ENCODE data around the gene USP15. TPM values are rescaled to one million over a fixed set of nuclear protein-coding genes. Genes with fewer than 3 reads are reported as not detected.

The USP15 gene
- total and polyA plus RNA-seq, 2 of the 4 experiments (the other 2 are of a cell fraction): 28.5 to 49.6 TPM

DNA sequence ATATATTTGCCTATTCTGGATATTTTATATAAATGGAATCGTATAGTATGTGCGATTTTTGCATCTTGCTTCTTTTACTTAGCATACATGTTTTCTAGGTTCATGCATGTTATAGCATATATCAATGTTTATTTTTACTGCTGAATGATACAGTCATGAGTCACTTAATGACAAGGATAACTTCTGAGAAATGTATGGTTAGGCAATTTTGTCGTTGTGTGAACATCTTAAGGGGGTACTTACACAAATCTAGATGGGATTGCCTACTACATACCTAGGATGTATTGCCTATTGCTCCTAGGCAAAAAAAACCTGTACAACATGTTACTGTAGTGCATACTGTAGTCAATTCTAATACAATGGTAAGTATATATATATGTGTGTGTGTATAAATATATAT, 8.8 kb downstream of the USP15 start:
- DNase-seq: peak; percentile 85
- H2AK9ac ChIP-seq (replicated peaks; ENCODE audit: low read depth, low read length, poor library complexity): no peak overlapping the region
- no peak overlapping the region for H2AFZ ChIP-seq (replicated peaks; ENCODE audit: low read length, poor library complexity)
- H4K91ac ChIP-seq (ENCODE audit: insufficient read depth, low read depth, low read length): no peak overlapping the region
- H3K4me3 ChIP-seq (ENCODE audit: insufficient read depth, low read depth, low read length): no peak overlapping the region
- H3K4me1 ChIP-seq (ENCODE audit: control insufficient read depth, insufficient read depth, low read length): peaks cover 11% of the 10 kb centered on the region
- no peaks in the 10 kb centered on the region for H3K27me3 ChIP-seq (ENCODE audit: control insufficient read depth, insufficient read depth, low read length)
- H3K9ac ChIP-seq (ENCODE audit: low read depth, low read length): no peak overlapping the region
- H3K79me1 ChIP-seq (ENCODE audit: low read depth in 1 of 2, low read length in 2 of 2): peaks cover 4 to 40% of the 10 kb centered on the region in 2 experiments
- in situ Hi-C loops (cut with MboI; ENCODE audit: low sequenced_read_pairs) (loop anchor here (10.0 kb wide), 1 partner anchor 526 kb away; no protein-coding TSS in a partner anchor), intact Hi-C loops (cut with micrococcal nuclease) (loop anchor here (10.0 kb wide), 2 partner anchors 126 to 526 kb away; no protein-coding TSS in a partner anchor), dilution Hi-C loops (cut with HindIII; ENCODE audit: low sequenced_read_pairs, unreplicated experiment) (no loop called here)
- CTCF ChIA-PET: no interaction called here
- no peak for TF ChIP-seq RFX5 (IDR thresholded peaks at IDR 0.05; ENCODE audit: low read depth, low read length)
- TF ChIP-seq BHLHE40 (IDR thresholded peaks at IDR 0.05; ENCODE audit: low read depth, low read length): no peak
- TF ChIP-seq CEBPB (IDR thresholded peaks at IDR 0.05; ENCODE audit: low read depth, low read length): peak; percentile 93
- TF ChIP-seq FOS (IDR thresholded peaks at IDR 0.05; ENCODE audit: low read depth, low read length): peak; percentile 74
- no peak for TF ChIP-seq USF2 (IDR thresholded peaks at IDR 0.05; ENCODE audit: low read depth, low read length)
- TF ChIP-seq CTCF (conservative IDR thresholded peaks at IDR 0.05; ENCODE audit: low read depth, low read length): no peak
- peak; percentile 8; the same call in 1 of the 2 replicates for TF ChIP-seq MAFK (IDR thresholded peaks at IDR 0.05; ENCODE audit: low read depth, low read length)
- TF ChIP-seq ELK1 (IDR thresholded peaks at IDR 0.05; ENCODE audit: borderline replicate concordance, low read depth, low read length): no peak
- TF ChIP-seq POLR2A (IDR thresholded peaks at IDR 0.05; ENCODE audit: low read depth, low read length): no peak
- TF ChIP-seq MXI1 (IDR thresholded peaks at IDR 0.05; ENCODE audit: borderline replicate concordance, low read depth, low read length): no peak
- no peaks in the 10 kb centered on the region for H3K9me3 ChIP-seq (ENCODE audit: control insufficient read depth, insufficient read depth, low read length)
- peak overlapping the region; percentile 55 for H2BK5ac ChIP-seq (ENCODE audit: low read depth, low read length, poor library complexity, severe bottlenecking)
- no TSS peak for BruUV-seq (replicated peaks)
- no peak overlapping the region for H3K23ac ChIP-seq (ENCODE audit: low read depth, low read length)
- no peak overlapping the region for H2BK15ac ChIP-seq (ENCODE audit: low read depth, low read length)
- H3K9me1 ChIP-seq (ENCODE audit: insufficient read depth, low read length): peaks cover 3% of the 10 kb centered on the region
- H3K18ac ChIP-seq (ENCODE audit: low read depth, low read length): no peak overlapping the region
- no peak overlapping the region; the same call in 1 of the 2 replicates for H3K4me2 ChIP-seq (ENCODE audit: low read depth, low read length)
- no peak overlapping the region for H3K4ac ChIP-seq (ENCODE audit: low read depth, low read length)
- H4K8ac ChIP-seq (ENCODE audit: low read depth in 2 of 2, low read length in 2 of 2): no peak overlapping the region
- H3K36me3 ChIP-seq (ENCODE audit: control insufficient read depth, insufficient read depth, low read length): no peaks in the 10 kb centered on the region
- H2BK120ac ChIP-seq (ENCODE audit: low read depth, low read length): no peak overlapping the region
- H4K5ac ChIP-seq (ENCODE audit: low read depth, low read length): no peak overlapping the region
- WGBS, 2 experiments (ENCODE audit: extremely low coverage in 2 of 2, insufficient read length in 1 of 2): no CpG with 5 or more reads among the region's 3 CpGs
- H2AK5ac ChIP-seq (ENCODE audit: low read depth, low read length): no peak overlapping the region
- no peak overlapping the region for H3K56ac ChIP-seq (ENCODE audit: extremely low read depth, insufficient read depth, low read length)
- no peak overlapping the region for H3K14ac ChIP-seq (replicated peaks; ENCODE audit: low read depth, low read length)
- peaks cover 32% of the 10 kb centered on the region for H4K20me1 ChIP-seq (ENCODE audit: insufficient read depth, low read length)
- no peak overlapping the region for H3K27ac ChIP-seq (ENCODE audit: insufficient read depth, low read length)
- ATAC-seq (ENCODE audit: low read depth): peak; percentile 55
- H2BK20ac ChIP-seq (ENCODE audit: low read depth, low read length): no peak overlapping the region
- POLR2A ChIA-PET (ENCODE audit: unreplicated experiment): no interaction called here

Data from IMR-90 (cell line).